ENCODE data around the gene FREM1.

FREM1 gene

DNA sequence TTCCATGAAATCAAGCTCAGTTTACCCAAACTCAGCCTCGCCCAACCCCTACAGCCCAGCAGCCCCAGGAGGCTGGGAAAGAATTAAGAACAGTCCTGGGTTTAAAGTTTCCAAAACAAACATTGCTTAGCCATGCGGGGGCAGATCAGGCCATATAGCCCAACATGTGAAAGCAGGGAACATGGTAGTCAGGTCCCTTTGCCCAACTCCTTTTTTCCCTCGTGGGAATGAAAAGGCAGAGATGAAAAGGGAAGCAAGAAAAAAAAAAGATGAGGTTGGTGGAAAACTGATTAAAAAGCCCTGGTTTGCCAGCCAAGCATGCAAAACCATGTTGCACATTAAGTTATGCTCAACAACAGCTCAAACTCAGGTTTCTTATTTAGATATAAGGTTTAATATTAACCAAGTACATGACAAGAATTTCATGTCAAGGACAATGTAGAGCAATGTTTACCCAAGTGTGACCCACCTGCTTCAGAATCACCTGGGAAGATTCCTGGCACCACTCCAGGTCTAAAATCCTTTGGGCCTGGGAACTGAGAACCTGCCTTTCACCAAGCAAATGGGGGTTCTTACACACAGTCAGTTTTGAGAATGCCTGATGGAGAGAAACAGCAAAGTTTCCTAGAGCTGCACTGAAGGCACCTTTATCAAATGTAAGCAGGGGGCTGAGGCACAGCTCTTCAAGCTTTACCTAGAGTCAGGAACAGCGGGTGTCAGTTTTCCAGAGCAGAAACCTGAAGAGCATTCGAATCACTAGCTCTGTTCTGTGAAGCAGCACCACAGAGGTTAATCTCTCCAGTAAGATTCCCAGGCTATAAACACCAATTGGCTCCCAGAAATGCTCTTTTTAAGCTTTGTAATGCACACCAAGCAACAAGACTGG lies 1.7 kb downstream of the FREM1 start:
- DNase-seq, result no peak

DNA sequence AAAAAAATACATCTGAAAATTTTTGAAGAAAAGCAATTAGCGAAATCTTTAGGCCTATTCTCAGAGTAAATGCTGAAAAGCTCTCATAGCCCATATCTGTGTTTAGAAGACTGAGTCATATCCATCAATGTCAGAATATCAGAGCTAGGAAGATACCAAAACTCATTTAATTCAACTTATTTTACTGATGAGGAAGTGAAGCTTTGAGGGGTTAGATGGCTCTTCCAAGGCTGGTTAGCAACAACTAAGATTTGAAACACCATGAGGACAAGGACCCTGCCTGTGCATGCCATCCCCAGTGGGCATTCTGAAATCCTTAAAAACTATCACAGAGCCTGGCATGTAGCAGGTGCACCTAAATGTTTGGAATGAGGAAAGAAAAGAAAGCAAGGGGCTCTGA lies 2.5 kb downstream of the FREM1 start:
- no peak for DNase-seq

DNA sequence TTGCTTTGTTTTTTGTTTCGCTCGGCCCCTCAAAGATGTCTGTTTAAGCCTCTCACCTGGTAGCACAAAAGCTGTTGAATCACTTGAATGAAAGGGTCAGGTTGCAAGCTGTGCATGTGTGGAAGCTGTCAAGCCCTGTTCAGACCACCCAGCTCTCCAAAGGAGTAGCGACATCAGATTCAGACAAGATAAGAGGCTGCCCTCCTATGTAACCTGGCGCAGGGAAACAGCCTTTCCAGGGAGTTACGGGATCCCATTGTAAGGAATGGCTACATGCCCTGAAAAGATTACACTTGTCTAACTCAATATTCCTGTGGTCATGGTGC lies 2.9 kb downstream of the FREM1 start:
- DNase-seq, result no peak

DNA sequence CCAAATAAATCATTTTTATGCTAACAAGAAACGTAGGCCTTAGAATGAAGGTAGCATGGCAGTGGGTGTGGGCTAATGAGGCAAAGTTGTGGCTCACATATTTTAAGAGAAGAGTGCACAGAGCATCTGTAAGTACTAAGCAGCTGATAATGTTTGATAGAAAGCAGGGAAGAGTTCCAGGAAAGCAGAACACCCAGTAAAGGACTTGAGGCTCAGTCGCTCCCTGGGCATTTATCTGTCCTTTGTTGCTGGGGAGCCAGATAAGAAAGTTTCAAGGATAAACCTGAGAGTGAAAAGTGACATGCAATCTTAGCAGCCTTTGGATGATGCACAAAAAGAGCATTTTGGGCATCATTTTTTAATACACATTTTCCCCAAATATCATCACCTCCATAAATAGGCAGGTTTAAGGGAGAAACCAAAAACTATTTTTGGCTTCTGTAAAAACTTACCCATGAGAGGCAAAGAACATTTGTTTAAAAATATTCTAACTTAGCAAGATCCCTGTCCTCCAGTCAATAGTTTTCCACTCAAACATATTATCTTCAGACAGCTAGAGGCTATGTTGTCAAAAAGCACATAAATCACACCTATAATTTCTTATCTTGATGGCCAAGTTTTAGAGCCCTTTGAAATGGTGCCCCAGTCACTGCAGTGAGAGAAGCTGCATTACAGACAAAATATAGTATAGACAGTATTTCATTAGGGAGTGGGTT lies 3.4 kb downstream of the FREM1 start:
- no peak for DNase-seq

DNA sequence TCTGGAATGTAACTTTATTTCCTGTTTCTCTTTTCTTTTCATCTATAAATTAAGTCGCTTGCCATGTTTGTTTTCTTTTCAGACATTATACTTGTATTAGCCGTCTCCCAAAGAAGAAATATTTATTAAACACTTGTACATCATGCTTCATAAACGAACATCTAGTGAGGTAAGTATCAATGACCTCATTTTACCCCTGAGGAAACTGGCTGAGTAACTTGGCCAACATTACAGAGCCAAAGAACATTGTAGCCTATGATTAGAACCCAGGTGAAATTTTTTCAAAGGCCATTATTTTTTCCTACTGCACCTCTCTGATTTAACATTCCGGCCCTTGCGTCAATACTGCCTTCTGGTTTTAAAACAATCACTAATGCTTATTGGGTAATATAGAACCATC lies 4.2 kb downstream of the FREM1 start:
- DNase-seq, result no peak

DNA sequence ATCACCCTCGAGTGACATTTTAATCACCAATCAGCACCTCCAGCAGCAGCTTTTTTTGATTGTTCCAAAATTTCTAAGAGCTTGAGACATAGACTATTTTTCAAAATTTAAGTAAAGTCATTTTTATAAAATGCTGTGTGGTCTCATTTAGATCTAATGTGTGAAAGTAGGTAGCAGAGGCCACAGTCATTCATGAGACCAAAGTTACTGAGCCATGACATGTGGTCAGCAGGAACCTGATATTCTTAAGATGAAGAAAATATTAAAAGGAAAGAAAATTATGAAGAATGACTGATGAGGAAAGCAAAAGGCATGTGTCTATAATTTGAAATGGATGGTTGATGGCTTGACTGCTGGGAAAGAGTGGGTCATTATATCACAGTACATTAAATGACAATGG lies 7.2 kb downstream of the FREM1 start:
- no peak for DNase-seq

DNA sequence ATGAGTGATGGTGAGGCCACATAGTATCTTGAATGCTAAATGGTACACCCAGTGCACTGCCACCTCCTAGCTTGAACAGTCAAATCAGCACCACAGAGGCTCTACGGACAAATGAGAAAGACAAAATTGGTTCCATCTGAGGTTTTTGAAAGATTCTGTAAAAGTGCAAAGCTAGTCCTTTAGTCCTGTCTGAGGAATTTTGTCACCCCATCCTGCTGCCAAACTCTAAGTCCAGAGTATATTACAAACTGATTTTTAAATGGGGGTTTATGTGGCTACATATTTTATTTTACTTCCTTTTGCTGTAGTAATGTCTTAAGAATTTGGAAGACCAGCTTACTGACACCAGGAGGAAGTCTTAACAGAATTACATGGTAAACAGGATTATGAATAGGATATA lies 7.7 kb downstream of the FREM1 start:
- DNase-seq, result no peak

DNA sequence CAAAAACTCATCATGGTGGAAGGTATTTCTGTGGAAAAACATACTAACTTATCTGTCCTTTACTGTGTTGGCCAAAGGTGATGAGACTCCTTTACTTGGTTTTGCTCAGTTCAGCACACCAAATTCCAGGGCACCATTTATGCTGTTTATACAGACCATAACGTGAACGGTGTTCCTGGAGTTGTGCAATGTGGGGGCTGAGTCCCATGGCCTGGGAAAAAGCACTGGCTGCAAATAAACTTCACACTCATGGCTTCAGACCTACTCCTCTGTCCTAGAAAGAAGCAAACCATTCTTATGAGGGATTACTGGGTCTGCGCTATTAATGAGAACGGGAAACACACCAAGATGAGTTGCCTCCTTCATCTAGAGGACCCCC lies 10.4 kb downstream of the FREM1 start:
- no peak for DNase-seq

DNA sequence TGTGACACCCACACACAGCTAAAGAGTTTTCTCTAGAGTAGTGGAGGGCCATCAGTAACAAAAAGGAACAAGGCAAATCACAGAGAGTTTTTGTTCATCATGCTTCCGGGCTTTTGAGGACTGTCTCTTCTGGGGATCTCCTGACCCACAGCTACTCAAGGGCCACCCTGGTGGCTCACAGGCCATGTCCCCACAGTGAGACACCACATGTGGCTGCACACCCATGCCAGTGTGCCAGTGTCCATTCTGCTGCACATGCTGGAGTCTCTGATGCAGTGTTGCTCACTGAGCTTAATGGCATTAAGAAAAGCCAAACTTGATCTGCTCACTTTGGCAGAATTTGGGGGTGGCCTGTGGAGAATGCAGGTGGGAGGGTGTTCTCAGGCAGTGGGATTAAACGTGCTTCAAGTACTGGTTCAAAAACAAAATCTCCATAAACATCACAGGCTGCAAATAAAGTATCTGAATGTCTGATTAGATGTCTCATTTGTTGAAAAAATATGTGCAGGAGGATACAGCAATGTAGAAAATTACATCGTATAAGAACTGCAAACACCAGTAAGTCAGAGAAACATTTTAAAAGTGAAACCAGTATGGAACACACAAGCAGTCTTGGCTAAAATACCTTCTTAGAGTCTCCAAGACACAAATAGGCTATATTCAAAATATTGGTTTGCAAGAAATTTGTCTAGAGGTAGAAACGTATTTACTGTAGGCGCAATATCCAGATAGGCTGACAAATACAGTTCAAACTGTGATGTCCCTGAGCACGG lies 11.0 kb downstream of the FREM1 start:
- no peak for DNase-seq

DNA sequence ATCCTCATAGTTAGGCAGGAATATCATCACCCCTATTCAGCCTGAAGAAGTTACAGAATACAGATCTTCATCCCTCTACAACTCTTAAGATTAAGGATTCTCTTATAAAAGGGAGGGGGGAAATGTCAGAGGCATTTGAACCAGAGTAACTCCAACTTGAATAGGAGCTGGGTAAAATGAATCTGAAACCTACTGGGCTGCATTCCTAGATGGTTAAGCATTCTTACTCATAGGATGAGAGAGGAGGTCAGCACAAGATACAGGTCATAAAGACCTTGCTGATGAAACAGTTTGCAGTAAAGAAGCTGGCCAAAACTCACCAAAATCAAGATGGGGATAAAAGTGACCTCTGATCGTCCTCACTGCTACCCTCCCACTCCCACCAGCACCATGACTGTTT lies 14.4 kb downstream of the FREM1 start:
- DNase-seq, result no peak

DNA sequence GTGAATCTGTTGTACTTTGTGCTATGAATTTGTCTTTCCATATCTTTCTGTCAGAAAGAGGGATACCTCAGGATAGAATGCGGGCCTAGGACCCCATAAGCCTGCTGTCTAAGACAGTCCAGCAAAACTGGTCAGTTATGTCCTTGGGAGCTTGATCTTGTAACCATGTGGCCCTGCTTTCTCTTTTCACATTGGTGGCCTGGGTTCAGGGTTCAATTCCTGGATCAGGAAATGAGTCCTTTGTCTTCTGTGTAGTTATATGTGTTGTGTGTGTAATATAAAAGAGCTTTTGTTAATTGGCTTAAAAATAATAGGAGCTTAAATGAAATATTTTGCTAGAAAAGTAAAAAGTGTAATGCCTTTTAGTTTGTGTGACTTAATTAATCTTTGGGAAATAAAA lies 16.9 kb downstream of the FREM1 start:
- DNase-seq, result no peak

DNA sequence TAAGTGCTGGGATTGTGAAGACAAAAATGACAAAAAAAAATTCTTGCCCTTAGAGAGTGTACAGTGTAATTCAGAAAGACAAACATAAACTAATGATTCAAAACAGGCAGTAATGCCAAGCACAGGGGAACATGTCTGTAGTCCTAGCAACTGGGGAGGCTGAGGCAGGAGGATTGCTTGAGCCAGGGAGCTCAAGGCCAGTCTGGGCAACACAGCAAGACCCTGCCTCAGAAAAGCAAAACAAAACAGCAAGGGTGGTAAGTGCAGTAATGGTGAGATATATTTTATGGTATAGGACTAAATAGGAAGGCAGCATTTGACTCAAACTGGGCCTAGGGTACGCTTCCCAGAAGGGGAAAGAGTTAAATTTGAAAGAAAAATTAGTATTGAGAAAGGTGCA lies 18.9 kb downstream of the FREM1 start:
- no peak for DNase-seq

DNA sequence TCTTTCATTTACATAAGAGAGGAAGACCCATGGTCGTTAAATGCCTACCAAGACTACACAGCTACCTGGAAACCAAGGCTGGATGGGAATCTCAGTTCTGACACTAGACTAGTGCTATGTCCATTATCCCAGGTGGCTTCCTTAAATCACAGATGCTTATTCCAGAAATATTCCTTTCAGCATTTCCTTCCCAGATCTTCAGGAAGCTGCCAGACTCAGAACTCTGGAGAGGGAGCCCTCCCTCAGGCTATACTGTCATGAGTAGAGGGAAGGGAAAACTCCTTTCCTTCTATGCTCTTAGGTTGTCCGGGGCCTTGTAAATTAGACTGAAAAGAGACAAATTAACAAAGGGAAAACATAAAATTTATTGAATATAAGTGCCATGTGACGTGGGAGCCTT lies 20.8 kb downstream of the FREM1 start:
- no peak for DNase-seq

DNA sequence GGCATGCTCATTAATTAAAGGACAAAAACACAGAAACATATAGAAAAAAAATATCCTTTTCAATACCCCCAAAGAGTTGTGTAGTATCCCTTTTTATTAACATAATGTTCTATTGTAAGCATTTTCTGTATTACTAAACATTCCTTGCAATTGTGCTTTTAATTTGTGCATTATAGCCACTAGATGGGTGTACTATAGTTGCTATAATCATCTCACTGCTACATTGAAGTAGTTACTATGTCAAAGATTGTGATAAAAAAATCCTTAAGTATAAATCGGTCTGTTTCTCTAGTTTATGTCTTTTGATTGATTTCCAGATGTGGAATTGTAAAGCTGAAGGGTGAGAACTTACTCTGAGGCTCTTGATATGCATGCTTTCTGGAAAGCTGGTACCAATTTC lies 21.4 kb downstream of the FREM1 start:
- no peak for DNase-seq

DNA sequence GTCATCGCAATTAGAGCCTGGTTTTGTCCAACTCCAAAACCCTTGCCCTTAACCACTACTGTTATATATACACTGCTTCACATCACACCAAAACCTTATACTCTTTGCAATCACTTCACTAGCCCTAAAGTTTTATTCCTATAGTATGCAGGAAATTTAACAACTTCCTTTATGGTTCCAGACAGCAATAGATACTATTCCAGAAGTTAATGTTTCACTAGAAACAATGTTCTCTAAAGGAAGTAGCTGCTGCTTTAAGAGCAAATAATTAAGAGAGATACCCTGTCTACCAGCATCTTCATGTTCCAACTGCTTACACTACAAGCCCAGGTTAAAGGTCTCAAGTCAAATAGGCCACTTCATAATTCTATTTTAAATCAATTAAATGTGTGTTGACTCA lies 22.0 kb downstream of the FREM1 start:
- DNase-seq, result no peak

DNA sequence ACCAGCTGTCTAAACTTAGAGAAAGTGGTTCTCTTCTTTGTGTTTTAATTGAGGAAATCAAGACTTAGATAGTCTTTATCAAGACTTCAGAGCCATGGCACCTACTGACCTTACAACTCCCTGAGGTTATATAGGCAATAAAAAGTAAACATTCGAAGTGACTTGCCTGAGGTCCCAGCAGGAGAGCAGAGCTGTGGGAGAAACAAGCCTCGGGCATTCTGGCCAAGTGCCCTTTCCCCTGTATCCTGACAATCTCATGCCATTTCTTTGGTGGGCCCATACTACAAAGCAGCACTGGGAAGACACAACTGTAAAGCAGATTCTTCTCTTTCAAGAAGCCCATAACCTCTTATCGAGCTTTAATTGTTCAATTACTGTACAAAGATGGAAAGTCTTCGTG lies 23.1 kb downstream of the FREM1 start:
- DNase-seq, result no peak

DNA sequence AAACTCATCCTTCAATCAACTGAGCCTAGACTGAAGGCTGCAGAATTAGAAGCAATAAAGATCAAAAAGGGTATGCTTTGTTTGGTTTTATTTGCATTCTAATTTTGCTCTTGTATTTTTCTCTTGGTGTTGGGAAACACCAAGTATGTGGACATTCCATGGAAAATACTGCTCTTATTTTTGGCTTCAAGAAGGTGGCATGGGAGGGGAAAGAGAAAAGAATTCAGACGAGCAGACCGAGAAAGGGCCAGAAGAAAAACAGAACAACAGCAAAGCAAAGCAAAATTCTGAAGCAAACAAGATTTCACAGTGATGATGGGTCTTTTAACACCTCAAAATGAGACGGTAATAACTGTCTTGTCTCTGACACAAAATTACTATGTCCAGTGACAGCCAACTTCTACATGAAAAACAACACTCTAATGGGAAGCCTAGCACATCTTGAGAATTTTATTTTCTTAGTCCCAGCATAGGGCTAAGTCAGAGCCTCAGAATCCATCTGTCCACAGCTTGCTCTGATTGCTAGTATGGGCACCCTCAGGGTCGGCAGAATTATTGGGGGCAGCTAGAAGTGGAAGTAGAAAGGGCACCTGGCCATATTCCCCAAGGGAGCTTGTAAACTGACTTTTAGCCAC lies 26.8 kb downstream of the FREM1 start:
- DNase-seq, result no peak

DNA sequence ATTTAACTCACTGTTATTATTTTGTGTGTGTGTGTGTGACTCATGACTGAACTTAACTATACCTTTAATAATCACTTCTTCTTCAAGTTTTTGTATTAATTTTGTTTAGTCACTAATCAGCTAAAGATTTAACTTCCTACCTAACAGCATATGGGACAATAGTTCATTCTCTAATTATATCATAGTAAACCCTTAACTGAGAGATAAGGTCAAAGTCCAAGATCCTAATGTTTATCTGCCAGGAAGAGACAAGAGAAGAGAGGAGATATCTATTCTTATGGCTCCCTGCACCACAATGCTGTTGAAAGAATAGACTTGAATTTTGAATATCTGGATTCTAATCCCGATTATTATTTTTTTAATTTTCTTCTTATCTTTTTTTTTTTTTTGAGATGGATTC lies 28.1 kb downstream of the FREM1 start:
- DNase-seq, result no peak

DNA sequence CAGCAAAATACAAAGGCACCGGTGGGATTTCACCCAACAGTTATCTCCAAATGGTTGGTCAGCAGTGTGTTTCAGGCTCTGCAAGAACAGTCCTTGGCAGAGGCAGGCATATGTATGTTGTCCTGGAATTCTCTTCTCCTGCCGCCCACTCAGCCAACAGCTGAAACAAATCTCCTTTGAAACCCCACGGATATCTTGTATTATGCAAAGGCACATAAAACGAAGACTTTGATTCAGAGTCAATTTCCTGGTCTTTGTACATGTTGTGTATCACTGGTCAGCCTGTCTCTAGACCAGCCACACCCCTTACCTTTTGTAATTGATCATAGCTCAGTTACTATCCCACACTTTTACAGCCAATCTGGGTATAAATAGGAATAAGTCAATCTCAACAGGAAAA lies 29.2 kb downstream of the FREM1 start:
- DNase-seq, result no peak

DNA sequence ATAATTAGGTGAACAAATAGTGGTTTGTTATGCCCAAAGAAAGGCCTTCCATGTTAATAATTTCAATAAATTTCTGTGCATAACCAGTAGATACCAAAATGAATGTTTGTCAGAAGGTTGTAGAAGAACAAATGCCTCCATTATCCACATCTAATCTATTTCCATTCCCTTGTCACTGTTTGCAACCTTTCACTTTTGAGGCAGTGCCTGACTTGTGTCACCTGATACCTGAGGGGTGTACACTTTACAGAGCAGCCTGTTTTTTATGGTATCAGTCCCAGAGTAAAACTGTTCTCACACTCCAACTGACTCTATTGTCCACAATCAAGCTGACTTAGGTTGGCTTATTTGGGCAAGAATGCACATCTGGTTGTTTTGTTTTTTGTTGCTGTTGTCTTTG lies 40.1 kb downstream of the FREM1 start:
- no peak for DNase-seq

DNA sequence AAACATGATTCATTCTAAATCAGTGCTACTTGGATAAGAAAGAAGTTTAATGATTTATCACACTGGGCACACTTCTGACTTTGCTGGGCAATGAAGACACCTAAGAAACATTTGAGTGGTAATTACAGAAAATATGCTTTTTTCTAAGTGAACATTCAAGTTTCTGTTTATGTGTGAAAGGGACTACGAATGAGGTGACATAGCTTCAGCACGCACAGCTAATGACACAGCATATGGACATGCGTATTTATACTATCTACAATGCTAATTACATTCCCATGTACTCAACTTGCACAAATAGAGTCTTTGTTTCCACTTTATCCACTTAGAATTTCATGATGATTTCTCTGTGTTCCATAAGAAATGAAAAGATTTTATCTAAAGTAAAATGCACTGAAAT lies 40.6 kb downstream of the FREM1 start:
- no peak for DNase-seq

DNA sequence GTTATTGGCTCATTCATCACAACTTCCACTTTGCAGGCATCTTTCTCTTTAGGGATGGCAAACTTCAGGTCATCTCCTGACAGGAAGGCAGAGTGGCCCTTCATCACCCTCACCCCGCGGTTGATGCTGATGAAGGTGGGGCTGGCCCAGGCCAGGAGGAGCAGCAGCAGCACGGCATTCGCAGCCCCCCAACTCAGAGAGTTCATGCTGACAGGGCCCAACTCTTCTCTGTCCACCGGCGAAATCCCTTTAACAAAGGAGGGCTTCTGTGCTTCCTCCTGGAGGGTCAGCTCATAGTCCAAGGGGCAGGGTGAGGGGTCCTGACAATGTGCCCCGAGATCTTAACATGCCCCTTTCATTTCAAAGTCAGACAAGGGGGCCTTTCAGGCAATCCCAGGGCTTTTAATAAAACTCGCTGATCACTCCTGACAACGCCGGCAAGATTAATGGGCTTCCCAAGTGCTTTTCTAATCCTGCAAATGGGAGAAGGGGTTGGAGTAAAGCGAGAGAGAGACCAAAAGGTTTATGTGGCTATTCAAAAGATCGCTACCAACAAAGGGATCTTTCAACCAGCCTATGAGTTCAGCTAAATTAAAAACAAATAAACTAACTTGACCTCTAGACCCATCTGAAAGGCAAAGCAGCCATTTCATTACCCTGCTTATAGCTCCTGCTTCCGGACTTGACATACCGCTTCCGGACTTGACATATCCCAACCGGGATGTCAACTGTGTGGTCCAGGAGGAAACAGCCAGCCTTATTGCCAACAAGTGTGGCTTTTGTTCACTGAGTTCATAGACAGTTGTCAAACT lies 41.2 kb downstream of the FREM1 start:
- DNase-seq, result no peak

DNA sequence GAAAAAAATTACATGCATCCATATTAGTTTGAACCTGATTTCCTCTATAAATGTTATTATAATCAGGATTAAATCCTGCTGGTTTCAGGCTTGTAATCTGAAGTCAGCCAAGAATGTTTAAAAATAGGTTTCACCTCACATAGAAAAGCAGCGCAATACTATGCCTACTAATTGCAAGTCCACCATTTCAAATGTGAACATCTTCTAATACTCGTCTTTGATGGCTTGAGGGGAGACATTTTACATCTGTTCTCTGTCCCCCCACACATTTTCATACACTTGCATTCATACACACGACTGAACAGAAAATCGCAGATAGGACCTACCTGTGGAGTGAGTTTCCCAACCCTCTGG lies 41.8 kb downstream of the FREM1 start:
- no peak for DNase-seq

Measured in midbrain (tissue), 1 donor.